Measurements from ENCODE around the gene POTEI.
"Not testable (repeated sequence)": the region's sequence is repeated elsewhere in the genome, so short reads cannot be mapped to it uniquely, and the experiment has no call there.

POTEI gene

GRCh38 chr2:130455413-130455812 lies 53.7 kb downstream of the POTEI start:
- WGBS (ENCODE audit: insufficient coverage): 92% methylated on average over 1 of the region's 6 CpGs
- H3K9me3 ChIP-seq (ENCODE audit: control extremely low read depth in 1 of 5, control insufficient read depth in 4 of 5, insufficient read depth in 2 of 5, low read depth in 1 of 5, low read length in 4 of 5); POLR2A ChIA-PET; H3K27ac ChIP-seq (ENCODE audit: insufficient read depth in 1 of 2, low read depth in 1 of 2, low read length in 2 of 2, poor library complexity in 1 of 2, severe bottlenecking in 2 of 2); H3K27me3 ChIP-seq (replicated peaks in 2 of 5; ENCODE audit: control insufficient read depth in 4 of 5, insufficient read depth in 5 of 5, low read length in 4 of 5); CTCF ChIA-PET; H3K4me1 ChIP-seq (ENCODE audit: control extremely low read depth in 1 of 4, control insufficient read depth in 4 of 4, insufficient read depth in 4 of 4, low read length in 3 of 4); DNase-seq; H3K4me3 ChIP-seq (ENCODE audit: control insufficient read depth in 1 of 7, extremely low read depth in 1 of 7, insufficient read depth in 4 of 7, low read depth in 2 of 7, low read length in 6 of 7); H3K36me3 ChIP-seq (ENCODE audit: control insufficient read depth in 4 of 4, insufficient read depth in 4 of 4, low read length in 3 of 4): not testable (repeated sequence)

- DNase-seq; H3K4me1 ChIP-seq (ENCODE audit: control extremely low read depth in 1 of 4, control insufficient read depth in 4 of 4, insufficient read depth in 4 of 4, low read length in 3 of 4); H3K27me3 ChIP-seq (replicated peaks in 2 of 5; ENCODE audit: control insufficient read depth in 4 of 5, insufficient read depth in 5 of 5, low read length in 4 of 5); CTCF ChIA-PET; POLR2A ChIA-PET; H3K9me3 ChIP-seq (ENCODE audit: control extremely low read depth in 1 of 5, control insufficient read depth in 4 of 5, insufficient read depth in 2 of 5, low read depth in 1 of 5, low read length in 4 of 5); H3K27ac ChIP-seq (ENCODE audit: insufficient read depth in 1 of 2, low read depth in 1 of 2, low read length in 2 of 2, poor library complexity in 1 of 2, severe bottlenecking in 2 of 2); H3K36me3 ChIP-seq (ENCODE audit: control insufficient read depth in 4 of 4, insufficient read depth in 4 of 4, low read length in 3 of 4); H3K4me3 ChIP-seq (ENCODE audit: control insufficient read depth in 1 of 7, extremely low read depth in 1 of 7, insufficient read depth in 4 of 7, low read depth in 2 of 7, low read length in 6 of 7): not testable (repeated sequence)
- 100% methylated on average over 4 of the region's 6 CpGs for WGBS (ENCODE audit: insufficient coverage)
Measured at GRCh38 chr2:130454712-130455083, 54.4 kb downstream of the POTEI start.

- H3K27ac ChIP-seq (ENCODE audit: insufficient read depth in 1 of 2, low read depth in 1 of 2, low read length in 2 of 2, poor library complexity in 1 of 2, severe bottlenecking in 2 of 2); H3K27me3 ChIP-seq (replicated peaks in 2 of 5; ENCODE audit: control insufficient read depth in 4 of 5, insufficient read depth in 5 of 5, low read length in 4 of 5); H3K4me3 ChIP-seq (ENCODE audit: control insufficient read depth in 1 of 7, extremely low read depth in 1 of 7, insufficient read depth in 4 of 7, low read depth in 2 of 7, low read length in 6 of 7); H3K36me3 ChIP-seq (ENCODE audit: control insufficient read depth in 4 of 4, insufficient read depth in 4 of 4, low read length in 3 of 4); CTCF ChIA-PET; POLR2A ChIA-PET; H3K4me1 ChIP-seq (ENCODE audit: control extremely low read depth in 1 of 4, control insufficient read depth in 4 of 4, insufficient read depth in 4 of 4, low read length in 3 of 4); DNase-seq; H3K9me3 ChIP-seq (ENCODE audit: control extremely low read depth in 1 of 5, control insufficient read depth in 4 of 5, insufficient read depth in 2 of 5, low read depth in 1 of 5, low read length in 4 of 5): not testable (repeated sequence)
- WGBS (ENCODE audit: insufficient coverage): 88% methylated on average over 5 of the region's 13 CpGs
Measured at GRCh38 chr2:130453955-130454711, 55.0 kb downstream of the POTEI start.

GRCh38 chr2:130452897-130453296 lies 56.2 kb downstream of the POTEI start:
- no CpG with 5 or more reads among the region's 5 CpGs for WGBS (ENCODE audit: insufficient coverage)

GRCh38 chr2:130451823-130452222 lies 57.3 kb downstream of the POTEI start:
- H3K9me3 ChIP-seq (ENCODE audit: control extremely low read depth in 1 of 5, control insufficient read depth in 4 of 5, insufficient read depth in 2 of 5, low read depth in 1 of 5, low read length in 4 of 5); H3K27ac ChIP-seq (ENCODE audit: insufficient read depth in 1 of 2, low read depth in 1 of 2, low read length in 2 of 2, poor library complexity in 1 of 2, severe bottlenecking in 2 of 2); DNase-seq; CTCF ChIA-PET; H3K27me3 ChIP-seq (replicated peaks in 2 of 5; ENCODE audit: control insufficient read depth in 4 of 5, insufficient read depth in 5 of 5, low read length in 4 of 5); H3K36me3 ChIP-seq (ENCODE audit: control insufficient read depth in 4 of 4, insufficient read depth in 4 of 4, low read length in 3 of 4); POLR2A ChIA-PET; H3K4me3 ChIP-seq (ENCODE audit: control insufficient read depth in 1 of 7, extremely low read depth in 1 of 7, insufficient read depth in 4 of 7, low read depth in 2 of 7, low read length in 6 of 7); H3K4me1 ChIP-seq (ENCODE audit: control extremely low read depth in 1 of 4, control insufficient read depth in 4 of 4, insufficient read depth in 4 of 4, low read length in 3 of 4): not testable (repeated sequence)
- no CpG with 5 or more reads among the region's 10 CpGs for WGBS (ENCODE audit: insufficient coverage)

More at GRCh38 chr2:130452897-130453296, 56.2 kb downstream of the POTEI start:
- H3K4me3 ChIP-seq (ENCODE audit: control insufficient read depth in 1 of 7, extremely low read depth in 1 of 7, insufficient read depth in 4 of 7, low read depth in 2 of 7, low read length in 6 of 7); CTCF ChIA-PET; POLR2A ChIA-PET; H3K36me3 ChIP-seq (ENCODE audit: control insufficient read depth in 4 of 4, insufficient read depth in 4 of 4, low read length in 3 of 4); DNase-seq; H3K9me3 ChIP-seq (ENCODE audit: control extremely low read depth in 1 of 5, control insufficient read depth in 4 of 5, insufficient read depth in 2 of 5, low read depth in 1 of 5, low read length in 4 of 5); H3K27ac ChIP-seq (ENCODE audit: insufficient read depth in 1 of 2, low read depth in 1 of 2, low read length in 2 of 2, poor library complexity in 1 of 2, severe bottlenecking in 2 of 2); H3K27me3 ChIP-seq (replicated peaks in 2 of 5; ENCODE audit: control insufficient read depth in 4 of 5, insufficient read depth in 5 of 5, low read length in 4 of 5); H3K4me1 ChIP-seq (ENCODE audit: control extremely low read depth in 1 of 4, control insufficient read depth in 4 of 4, insufficient read depth in 4 of 4, low read length in 3 of 4): not testable (repeated sequence)

- CTCF ChIA-PET; H3K9me3 ChIP-seq (ENCODE audit: control extremely low read depth in 1 of 5, control insufficient read depth in 4 of 5, insufficient read depth in 2 of 5, low read depth in 1 of 5, low read length in 4 of 5); POLR2A ChIA-PET; H3K27ac ChIP-seq (ENCODE audit: insufficient read depth in 1 of 2, low read depth in 1 of 2, low read length in 2 of 2, poor library complexity in 1 of 2, severe bottlenecking in 2 of 2); DNase-seq; H3K36me3 ChIP-seq (ENCODE audit: control insufficient read depth in 4 of 4, insufficient read depth in 4 of 4, low read length in 3 of 4); H3K4me3 ChIP-seq (ENCODE audit: control insufficient read depth in 1 of 7, extremely low read depth in 1 of 7, insufficient read depth in 4 of 7, low read depth in 2 of 7, low read length in 6 of 7); H3K4me1 ChIP-seq (ENCODE audit: control extremely low read depth in 1 of 4, control insufficient read depth in 4 of 4, insufficient read depth in 4 of 4, low read length in 3 of 4); H3K27me3 ChIP-seq (replicated peaks in 2 of 5; ENCODE audit: control insufficient read depth in 4 of 5, insufficient read depth in 5 of 5, low read length in 4 of 5): not testable (repeated sequence)
- 100% methylated on average over 1 of the region's 3 CpGs for WGBS (ENCODE audit: insufficient coverage)
Measured at GRCh38 chr2:130451278-130451677, 57.9 kb downstream of the POTEI start.

GRCh38 chr2:130450366-130450765 lies 58.8 kb downstream of the POTEI start:
- H3K27ac ChIP-seq (ENCODE audit: insufficient read depth in 1 of 2, low read depth in 1 of 2, low read length in 2 of 2, poor library complexity in 1 of 2, severe bottlenecking in 2 of 2); H3K27me3 ChIP-seq (replicated peaks in 2 of 5; ENCODE audit: control insufficient read depth in 4 of 5, insufficient read depth in 5 of 5, low read length in 4 of 5); POLR2A ChIA-PET; H3K4me3 ChIP-seq (ENCODE audit: control insufficient read depth in 1 of 7, extremely low read depth in 1 of 7, insufficient read depth in 4 of 7, low read depth in 2 of 7, low read length in 6 of 7); H3K4me1 ChIP-seq (ENCODE audit: control extremely low read depth in 1 of 4, control insufficient read depth in 4 of 4, insufficient read depth in 4 of 4, low read length in 3 of 4); H3K36me3 ChIP-seq (ENCODE audit: control insufficient read depth in 4 of 4, insufficient read depth in 4 of 4, low read length in 3 of 4); CTCF ChIA-PET; H3K9me3 ChIP-seq (ENCODE audit: control extremely low read depth in 1 of 5, control insufficient read depth in 4 of 5, insufficient read depth in 2 of 5, low read depth in 1 of 5, low read length in 4 of 5); DNase-seq: not testable (repeated sequence)
- WGBS (ENCODE audit: insufficient coverage): 79% methylated on average over 2 of the region's 7 CpGs
